Esophagus muscularis mucosa (tissue), 3 donors: ENCODE measurements around the gene EZH2.

ENCODE experiments used
- POLR2A ChIP-seq: fragments of 450-650 bp; IDR thresholded peaks from one replicate; pipeline ENCODE4 v1.6.1; 2017; ENCODE audit warnings: antibody characterized with exemption, moderate library complexity, mild to moderate bottlenecking, low read depth
- TF ChIP-seq, protein P1 (sequence below), 3 experiments: fragments of 200-600 bp in 2 of 3; fragments of 450-650 bp in 1 of 3; sonication (generic) in 2 of 3; IDR thresholded peaks; one replicate each; pipeline ENCODE4 v1.5.1; 2017 to 2019; ENCODE audit warnings: antibody characterized with exemption in 3 of 3, mild to moderate bottlenecking in 2 of 3, moderate library complexity in 1 of 3

DNA sequence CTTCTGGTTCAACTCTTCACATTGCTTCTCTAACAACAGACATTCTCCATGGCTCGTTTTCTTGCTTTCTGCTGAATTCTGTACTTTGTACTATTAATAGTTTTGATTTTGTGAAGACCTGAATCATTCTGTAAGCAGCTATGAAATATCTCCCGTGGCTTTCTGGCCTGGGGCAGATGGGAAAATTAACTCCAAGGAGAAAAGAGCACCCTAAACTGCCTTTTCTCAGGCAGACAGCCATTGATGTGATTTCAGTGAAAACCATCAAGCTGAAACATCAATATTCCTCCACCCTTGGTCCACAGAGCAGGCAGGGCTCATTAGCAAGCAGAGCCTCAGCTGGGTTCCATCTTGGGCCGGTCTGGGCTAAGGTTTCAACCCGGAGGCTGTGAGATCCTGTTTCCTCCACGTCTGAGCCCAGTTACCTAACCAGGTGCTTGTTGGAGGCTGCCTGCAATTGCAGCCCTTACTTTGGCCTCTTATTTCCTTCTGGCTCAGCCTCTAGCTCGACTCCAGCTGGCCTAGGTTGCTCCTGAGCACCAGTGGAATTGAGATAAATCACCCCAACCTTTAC, 21.1 kb upstream of the EZH2 start:
- no peak for TF ChIP-seq POLR2A
- TF ChIP-seq, protein P1, sequence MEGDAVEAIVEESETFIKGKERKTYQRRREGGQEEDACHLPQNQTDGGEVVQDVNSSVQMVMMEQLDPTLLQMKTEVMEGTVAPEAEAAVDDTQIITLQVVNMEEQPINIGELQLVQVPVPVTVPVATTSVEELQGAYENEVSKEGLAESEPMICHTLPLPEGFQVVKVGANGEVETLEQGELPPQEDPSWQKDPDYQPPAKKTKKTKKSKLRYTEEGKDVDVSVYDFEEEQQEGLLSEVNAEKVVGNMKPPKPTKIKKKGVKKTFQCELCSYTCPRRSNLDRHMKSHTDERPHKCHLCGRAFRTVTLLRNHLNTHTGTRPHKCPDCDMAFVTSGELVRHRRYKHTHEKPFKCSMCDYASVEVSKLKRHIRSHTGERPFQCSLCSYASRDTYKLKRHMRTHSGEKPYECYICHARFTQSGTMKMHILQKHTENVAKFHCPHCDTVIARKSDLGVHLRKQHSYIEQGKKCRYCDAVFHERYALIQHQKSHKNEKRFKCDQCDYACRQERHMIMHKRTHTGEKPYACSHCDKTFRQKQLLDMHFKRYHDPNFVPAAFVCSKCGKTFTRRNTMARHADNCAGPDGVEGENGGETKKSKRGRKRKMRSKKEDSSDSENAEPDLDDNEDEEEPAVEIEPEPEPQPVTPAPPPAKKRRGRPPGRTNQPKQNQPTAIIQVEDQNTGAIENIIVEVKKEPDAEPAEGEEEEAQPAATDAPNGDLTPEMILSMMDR (IDR thresholded peaks at IDR 0.05): no peak
